ENCODE results near the gene ZNF529.
"Not testable (repeated sequence)": the region's sequence is repeated elsewhere in the genome, so short reads cannot be mapped to it uniquely, and the experiment has no call there.

The ZNF529 gene

DNA sequence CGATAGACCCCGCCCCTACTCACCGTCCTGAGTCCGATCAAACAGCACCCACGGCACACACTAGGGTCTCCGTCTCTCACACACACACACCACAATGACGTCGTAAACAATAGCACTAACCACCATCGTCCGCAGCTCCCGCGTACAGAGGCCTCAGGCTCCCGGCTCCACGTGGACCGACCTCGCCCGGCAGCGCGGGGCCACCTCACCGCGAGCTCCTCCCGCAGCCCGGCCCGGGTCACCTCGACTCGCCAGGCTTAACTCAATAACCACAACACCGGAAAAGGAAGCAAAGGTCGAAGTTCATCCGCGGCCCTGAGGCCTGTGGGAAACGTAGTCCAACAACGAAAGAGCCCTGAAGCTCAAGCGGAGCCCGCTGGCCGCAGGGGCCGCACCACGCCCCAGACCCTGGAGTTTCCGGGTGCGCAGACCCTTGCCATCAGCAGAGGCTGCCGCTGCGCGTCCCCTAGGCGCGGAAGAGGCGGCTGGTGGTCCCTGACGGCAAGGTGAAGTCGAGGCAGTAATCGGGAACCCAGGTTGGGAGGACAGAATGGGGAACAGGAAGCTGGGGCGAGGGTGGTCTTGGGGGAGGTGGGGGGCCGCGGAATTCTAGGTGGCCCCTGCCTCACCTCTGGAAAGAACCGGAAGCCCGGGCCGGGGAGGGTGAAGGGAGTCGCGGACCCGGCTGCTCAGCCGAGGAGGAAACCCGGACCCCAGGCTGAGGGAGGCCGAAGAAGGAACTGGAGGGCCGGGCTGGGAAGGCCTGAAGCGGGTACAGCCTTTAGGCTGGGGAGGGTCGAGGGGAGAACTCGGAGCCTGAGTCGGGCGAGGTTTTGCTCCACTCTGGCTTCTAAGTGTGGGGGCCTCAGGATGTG is at the start of gene ZNF529:
ZNF529 (minus strand) TSS at position 273 of the 875 bp plus-strand sequence. CDS start 946 bp downstream, outside the sequence.
- peak; percentile 89 to 90 for DNase-seq

DNA sequence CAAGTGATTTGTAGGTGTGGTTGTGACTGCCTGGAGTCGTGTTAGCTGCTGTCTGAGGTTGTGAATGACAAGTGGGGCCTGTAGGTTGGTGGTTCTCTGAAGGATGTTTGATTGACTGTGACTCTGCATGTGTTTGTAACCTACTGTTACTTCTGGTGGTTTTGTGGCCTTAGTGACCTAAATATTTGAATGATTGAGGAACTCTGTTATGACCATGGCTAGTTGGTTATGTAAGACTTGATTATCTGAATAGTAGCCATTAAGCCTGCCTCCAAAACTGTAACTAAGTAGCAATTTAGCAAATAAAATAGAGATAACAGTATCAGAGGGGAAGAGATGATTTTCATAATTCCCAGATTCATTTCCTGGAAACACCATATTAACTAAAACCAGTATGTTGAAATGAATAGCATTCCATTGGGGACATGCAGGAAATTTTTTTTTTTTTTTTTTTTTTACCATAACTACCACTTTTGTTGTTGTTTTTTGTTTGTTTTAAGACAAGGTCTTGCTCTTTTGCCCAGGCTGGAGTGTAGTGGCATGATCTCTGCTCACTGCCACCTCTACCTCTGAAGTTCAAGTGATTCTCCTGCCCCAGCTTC is 32.9 kb upstream of the ZNF529 start:
- peak; percentile 24 to 33 for DNase-seq

DNA sequence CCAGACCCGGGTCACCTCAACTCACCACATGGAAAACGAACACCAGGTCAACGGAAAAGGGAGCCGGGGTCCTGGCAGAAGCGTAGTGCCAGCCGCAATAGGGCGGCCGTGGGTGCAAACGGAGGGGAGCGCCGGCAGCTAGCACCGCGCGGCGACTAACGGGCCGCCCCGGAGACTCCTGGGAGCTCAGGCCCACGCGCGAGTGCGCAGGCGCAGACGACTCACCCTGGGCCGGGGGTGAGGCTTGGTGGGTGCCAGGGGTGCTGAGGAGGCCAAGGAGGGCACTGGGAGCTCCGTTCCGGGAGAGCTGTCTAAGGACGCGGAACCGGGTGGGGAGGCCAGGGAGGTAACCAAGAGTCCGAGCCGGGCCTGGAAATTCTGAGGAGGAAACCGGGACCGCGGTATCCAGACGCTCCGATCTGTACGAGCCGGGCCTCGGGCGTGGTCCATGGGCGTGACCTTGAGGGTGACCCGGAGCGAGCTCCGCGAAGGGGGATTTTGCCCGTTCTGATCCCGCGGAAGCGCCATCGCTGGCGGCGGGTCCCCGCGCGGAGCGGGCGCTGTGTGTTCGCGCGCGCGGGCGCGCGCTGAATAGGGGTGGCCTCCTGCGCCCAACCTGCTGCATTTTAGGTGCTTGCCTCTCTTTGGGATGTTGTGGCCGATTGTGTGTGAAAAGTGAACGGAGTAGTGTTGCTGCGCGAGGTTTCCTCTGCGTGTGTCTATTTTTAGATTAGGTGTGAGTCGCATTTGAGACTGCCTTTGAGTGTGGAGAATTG is 32.2 kb upstream of the ZNF529 start, which contains the start of gene ZNF382:
ZNF382 (plus strand) TSS at position 213 of the 776 bp plus-strand sequence. CDS start 4,602 bp downstream, outside the sequence.
- peak; percentile 78 to 83 for DNase-seq

DNA sequence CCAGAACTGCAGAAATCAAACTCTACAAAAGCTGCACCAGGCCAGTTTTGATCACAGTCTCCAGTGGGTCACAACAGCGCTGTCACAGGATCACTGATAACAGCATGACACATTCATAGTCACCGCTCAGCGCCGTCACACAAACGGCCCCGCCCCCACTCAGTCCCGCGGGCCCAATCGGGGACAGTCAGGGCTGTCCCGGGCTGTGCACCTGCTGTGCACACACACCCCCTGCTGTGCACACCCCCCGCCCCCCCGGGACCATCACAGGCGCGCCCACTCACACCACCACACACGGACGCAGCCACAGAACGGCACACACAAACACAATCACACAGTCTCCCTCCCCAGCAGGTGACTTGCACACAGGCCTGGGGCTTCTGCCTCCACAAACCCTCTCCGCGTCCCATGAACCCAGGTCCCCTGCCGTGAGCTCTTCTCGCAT is 31.6 kb upstream of the ZNF529 start:
- DNase-seq: peak; percentile 71 to 84

DNA sequence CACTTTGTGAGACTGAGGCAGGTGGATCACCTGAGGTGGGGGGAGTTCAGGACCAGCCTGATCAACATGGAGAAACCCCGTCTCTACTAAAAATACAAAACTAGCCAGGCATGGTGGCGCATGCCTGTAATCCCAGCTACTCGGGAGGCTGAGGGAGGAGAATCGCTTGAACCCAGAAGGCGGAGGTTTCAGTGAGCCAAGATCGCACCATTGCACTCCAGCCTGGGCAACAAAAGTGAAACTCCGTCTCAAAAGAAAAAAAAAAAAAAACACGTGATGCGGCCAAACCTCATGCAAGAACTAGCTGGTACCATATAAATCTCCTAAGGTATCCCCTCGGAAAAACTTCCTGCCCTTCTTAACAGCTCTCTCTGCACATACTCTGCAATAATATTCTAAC is 29.6 kb upstream of the ZNF529 start:
- DNase-seq: not testable (repeated sequence)

DNA sequence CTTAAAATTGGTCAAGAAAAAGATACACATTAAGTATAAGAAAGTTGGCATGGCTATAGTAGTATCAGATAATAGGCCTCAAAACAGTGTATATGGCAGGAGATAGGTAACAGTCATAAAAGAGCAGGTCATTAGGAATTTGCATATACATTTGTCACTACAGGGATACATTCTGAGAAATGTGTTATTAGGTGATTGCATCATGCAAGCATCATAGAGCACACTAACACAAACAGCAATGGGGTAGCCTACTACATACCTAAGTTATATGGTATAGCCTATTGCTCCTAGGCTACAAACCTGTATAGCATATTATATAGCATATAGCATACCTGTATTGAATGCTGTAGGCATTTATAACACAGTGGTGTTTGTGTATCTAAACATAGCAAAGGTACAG is 6.2 kb upstream of the ZNF529 start:
- no peak for DNase-seq

DNA sequence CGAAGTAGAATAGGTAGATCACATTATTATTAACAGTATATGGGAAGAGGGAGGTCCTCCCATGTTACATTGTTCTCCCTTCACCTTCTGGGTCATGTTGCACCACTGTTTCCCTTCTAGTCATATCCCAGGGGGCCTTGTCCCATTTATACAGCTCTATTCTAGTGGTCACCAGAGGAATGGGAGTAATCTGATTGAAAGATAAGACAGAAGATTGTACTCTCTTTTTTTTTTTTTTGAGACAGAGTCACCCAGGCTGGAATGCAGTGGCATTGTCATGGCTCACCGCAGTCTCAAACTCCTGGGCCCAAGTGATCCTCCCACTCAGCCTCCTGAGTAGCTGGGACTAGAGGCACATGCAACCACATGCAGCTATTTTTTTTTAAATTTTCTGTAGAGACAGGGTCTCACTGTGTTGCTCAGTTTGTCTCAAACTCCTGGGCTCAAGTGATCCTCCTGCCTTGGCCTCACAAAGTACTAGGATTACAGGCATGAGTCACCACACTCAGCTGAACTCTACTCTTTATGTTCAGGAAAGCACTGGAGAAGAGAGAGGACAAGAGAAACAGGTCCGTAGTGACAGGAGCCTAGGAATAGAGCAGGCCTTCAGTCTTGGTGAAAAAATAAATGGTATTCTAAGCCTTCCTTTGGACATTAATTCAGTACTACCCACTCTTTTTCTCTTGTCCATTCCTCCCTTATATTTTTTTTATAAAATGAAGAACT is 4.3 kb upstream of the ZNF529 start:
- no peak for DNase-seq

DNA sequence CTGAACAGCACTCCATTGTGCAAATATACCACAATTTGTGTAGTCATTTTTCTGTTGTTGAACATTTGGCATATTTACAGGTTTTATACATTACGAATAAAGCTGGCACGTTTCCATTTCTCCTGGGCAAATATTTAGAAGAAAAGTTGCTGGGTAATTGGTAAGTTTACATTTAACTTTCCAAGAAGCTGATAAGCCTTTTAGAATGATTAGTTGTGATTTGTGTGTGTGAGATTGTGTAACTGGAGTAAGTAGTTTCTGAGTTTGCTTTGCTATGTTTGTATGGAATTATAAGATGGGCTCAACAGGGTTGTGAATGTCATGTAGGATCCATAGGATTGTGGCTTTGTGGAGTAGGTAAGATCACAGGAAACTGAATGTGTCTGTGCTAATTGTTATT is 1.6 kb upstream of the ZNF529 start:
- no peak for DNase-seq

DNA sequence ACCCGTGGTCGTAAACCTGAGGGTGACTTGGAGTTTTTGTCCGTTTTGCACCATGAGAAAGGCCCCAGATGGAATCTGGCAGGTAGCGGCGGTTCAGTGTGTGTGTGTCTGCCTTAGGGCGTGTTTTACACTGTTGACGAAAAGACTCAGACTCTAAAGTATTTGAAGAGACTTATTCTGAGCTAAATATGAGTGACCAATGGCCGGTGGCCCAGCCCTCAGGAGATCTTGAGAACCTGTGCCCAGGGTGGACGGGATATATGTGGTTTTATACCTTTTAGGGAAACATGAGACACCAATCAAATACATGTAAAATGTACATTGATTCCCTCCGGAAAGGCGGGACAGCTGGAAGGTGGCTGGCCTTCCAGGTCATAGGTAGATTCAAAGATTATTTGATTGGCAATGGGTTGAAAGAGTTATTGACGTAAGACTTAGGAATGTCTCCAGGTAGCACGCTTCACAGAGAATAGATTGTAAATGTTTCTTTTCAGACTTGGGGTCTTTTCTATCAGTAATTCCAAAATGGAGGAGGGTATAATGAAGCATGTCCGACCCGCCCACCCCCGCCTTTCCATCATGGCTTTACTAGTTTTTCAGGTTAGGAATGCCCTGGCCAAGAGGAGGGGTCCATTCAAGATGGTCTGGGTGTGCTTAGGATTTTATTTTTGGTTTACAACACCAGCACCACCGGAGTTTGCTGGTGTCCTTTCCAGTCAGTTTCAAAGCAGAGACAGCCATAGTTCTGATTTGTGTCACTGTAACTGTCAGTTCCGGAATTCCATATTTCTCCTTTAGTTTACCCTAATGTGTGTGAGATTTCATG is 1.0 kb upstream of the ZNF529 start:
- DNase-seq: peak; percentile 2 to 11

DNA sequence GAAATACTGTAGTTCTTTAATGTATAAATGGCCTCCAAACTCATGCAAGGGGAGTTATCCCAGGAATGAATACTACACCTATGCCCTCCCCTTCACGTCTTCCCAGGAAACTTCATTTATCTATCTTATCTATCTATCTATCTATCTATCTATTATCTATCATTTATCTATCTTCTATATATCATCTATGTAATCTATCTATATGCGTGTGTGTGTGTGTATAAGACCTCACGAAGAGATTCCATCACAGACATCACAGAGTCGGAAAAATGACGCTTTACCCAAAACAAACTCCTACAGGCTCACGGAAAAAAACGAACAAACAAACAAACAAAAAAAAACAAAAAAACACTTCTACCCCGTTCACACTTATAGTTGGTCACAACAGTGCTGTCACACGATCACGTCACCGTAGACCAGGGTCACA is 486 bp downstream of the ZNF529 start:
- DNase-seq: no peak

DNA sequence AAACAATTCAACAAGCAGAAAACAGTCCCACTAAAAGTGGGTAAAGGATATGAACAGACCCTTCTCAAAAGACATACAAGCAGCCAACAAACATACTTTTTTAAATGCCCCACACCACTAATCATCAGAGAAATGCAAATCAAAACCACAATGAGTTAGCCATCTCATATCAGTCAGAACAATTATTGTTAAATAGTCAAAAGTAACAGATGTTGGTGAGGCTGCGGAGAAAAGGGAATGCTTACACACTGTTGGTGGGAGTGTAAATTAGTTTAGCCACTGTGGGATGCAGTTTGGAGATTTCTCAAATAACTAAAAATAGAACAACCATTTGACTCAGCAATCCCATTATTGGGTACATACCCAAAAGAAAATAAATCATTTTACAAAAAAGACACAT is 8.7 kb downstream of the ZNF529 start:
- DNase-seq: no peak

DNA sequence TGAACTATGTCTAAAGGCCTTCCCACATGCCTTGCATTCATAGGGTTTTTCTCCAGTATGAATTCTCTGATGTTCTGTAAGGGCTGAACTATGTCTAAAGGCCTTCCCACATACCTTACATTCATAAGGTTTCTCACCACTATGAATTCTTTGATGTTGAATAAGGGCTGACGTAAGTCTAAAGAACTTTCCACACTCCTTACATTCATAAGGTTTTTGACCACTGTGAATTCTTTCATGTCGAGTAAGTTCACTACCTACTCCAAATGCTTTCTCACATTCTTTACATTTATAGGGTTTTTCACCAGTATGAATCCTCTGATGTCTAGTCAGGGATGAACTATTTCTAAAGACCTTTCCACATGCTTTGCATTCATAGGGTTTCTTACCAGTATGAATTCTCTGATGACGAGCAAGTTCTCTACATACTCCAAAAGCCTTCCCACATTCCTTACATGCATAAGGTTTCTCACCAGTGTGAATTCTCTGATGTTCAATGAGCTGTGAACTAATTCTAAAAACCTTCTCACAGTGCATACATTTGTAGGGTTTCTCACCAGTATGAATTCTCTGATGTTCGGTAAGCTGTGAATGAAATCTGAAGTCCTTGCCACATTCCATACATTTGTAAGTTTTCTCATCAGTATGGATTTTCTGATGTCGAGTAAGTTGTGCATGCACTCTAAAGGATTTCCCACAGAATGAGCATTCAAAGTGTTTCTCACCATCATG is 25.9 kb downstream of the ZNF529 start:
- peak in 1 of 2 donors; percentile 7 for DNase-seq

DNA sequence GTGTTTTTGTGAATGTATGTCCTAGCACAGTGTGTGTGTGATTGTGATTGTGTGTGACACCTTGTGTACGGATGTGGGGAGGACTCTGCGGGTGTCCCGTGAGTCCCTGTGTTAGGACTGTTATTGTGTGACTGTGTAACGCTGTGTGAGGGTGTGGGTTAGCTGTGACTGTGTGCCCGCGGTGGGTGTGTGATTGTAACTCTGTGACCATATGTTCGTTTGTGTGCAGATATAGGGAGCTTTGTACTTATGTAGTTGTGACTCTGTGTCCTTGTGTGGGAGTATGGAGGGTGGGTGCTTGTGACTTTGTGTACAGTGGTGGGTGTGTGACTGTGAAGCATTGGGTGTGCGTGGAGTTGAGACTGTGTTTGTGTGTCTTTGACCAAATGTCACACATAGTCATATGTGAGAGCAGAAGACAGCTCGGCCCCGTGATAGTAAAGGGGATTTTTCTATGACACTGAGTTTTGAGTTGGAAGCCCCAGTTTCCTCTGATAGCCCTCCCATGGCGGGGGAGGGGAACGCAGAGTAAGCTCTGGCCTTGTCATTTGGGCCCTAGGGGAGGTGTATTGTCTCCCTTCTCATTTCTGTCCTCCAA is 44.1 kb downstream of the ZNF529 start:
- peak in 1 of 2 donors; percentile 50 for DNase-seq

DNA sequence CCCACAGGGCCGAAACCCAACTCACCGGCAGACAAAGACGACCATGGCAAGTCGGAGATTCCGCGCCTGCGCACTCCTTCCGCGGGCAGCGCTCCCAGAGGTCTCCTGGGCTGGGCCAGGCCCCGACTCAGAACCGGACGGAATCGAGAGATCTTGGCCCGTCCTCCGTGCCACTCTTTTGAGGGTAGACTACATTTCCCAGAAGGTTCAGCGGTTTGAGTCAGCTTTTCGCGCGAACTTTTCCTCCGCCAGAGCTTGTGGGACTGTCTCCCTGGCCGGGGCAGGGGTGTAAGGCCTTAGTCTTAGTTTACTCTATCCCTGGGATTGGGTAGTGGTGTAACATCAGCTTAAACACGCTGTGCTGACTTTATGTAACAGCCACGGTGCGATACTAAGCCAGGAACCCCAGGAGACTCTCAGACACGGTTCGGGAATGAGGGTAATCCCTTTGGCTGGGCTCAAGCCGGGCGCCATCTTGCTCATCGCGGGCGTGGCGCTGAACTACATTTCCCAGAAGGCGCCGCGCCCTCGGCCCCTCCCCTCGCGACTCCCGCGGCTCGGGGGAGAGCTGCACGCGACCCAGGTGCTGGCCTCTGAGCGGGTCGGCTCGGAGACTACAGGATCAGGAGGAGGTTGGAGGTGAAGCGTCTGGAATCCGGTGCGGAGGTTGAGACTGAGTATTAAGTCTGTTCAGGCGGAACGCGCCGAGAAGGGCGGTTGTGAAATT is 44.7 kb downstream of the ZNF529 start, which contains the start of gene ZNF260:
ZNF260 (minus strand) TSS at position 78 of the 727 bp plus-strand sequence. CDS start 13,033 bp downstream, outside the sequence.
- DNase-seq: peak; percentile 95 to 96

DNA sequence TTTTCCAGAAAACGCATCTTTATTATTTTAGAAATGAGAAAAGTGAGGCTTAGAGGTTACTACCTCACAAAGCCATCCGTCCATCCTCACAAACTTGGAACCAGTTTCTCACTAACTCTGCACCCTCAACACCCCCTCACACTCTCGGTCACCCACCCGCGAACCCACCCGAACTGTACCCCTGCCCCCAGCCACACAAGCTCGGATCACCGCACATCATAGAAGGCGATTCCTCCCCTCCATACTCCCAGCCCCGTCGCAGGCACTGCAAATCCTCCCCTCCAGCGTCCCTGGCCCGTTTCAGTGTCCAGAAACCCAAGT is 45.3 kb downstream of the ZNF529 start:
- no peak for DNase-seq

DNA sequence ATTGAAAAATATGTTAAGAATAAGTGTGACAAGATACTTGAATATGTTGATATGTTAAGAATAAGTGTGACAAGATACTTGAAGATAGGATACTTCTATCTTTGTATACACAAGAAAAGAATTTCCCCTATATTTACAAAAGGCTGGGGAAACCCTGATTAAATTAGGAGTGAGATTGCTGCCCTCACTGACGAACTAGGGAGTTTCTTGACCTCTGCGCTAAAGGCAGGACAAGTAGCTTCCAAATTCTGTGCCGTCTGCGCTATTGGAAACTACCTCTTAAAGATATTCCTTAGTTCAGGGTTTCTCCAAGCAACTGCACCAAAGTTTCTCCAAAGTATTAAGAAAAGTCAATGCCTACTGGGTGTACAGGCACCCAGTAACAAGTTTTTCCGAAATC is 45.8 kb downstream of the ZNF529 start:
- DNase-seq: peak in 1 of 2 donors; percentile 75

DNA sequence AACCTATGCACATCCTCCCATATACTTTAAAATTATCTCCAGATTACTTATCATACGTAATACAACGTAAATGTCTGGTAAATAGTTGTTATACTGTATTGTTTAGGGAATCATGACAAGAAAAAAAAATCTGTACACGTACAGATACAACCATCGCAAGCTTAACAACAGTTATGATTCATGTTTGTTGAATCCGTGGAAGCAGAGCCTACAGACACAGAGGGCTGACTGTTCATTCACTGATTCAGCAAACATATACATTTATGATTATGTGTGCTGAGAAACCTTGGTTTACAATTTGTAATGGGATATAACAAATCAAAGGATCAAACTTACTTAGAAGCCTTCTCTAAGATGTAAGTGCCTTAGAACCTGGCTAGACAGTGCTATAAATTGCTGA is 46.5 kb downstream of the ZNF529 start:
- DNase-seq: no peak

DNA sequence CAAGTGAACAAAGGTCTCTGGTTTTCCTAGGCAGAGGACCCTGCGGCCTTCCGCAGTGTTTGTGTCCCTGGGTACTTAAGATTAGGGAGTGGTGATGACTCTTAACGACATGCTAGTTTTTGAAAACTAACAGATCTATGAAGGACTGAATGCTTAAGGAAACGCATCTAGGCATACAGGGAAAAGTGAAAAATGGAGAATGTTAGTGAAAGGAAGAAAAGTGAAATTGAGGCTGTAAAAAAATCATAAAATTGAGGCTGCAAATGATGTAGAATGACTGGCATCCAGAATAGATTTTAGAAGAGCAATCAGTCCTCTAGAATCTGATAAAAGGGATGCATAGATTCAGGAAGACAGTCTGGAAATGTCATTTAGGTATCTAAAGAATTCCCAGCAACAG is 48.5 kb downstream of the ZNF529 start:
- no peak for DNase-seq

DNA sequence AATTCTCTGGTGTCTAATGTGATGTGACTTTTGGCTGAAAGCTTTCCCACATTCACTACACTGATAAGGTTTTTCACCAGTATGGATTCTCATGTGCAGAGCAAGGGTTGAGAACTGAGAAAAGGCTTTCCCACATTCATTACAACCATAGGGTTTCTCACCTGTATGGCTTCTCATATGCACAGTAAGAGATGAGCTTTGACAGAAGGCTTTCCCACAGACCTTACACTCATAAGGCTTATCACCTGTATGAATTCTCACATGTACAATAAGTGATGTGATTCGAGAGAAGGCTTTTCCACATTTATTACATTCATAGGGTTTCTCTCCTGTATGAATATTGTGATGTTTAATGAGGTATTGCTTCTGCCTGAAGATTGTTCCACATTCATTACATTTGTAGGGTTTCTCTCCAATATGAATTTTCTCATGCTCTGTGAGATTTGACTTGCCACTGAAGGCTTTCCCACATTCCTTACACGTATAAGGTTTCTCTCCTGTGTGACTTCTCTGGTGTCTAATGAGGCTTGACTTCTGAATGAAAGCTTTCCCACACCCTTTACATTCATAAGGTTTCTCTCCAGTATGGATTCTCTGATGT is 59.0 kb downstream of the ZNF529 start:
- no peak for DNase-seq
